ENCODE results near the gene CHST11. TPM values are rescaled to one million over a fixed set of nuclear protein-coding genes. Genes with fewer than 3 reads are reported as not detected.

Gene CHST11
- total and polyA plus RNA-seq, 2 donors from 2014 or later: 2.0 to 23.3 TPM

- Histone ChIP-seq H3K27ac (ENCODE audit: low read depth in 2 of 2, low read length in 2 of 2) (no peak overlapping the region), H3K9me3 (ENCODE audit: control insufficient read depth in 2 of 3, insufficient read depth in 1 of 3, low read length in 3 of 3) (no peaks in the 10 kb centered on the region), H3K36me3 (ENCODE audit: control insufficient read depth in 2 of 3, insufficient read depth in 3 of 3, low read length in 3 of 3) (no peaks in the 10 kb centered on the region), H3K9ac (ENCODE audit: low read length in 3 of 3) (no peak overlapping the region), H3K27me3 (ENCODE audit: control insufficient read depth, insufficient read depth, low read length) (no peaks in the 10 kb centered on the region), H3K4me1 (ENCODE audit: control insufficient read depth in 2 of 3, insufficient read depth in 2 of 3, low read depth in 1 of 3, low read length in 3 of 3) (no peaks in the 10 kb centered on the region), H3K4me3 (ENCODE audit: low read length in 3 of 3) (no peak overlapping the region)
- FAIRE-seq: no peak
- no peak for DNase-seq
- TF ChIP-seq CTCF (IDR thresholded peaks at IDR 0.05; ENCODE audit: borderline replicate concordance, extremely low read depth, insufficient read depth): no peak
- intact Hi-C loops (cut with DNase I): no loop called here
Observed at GRCh38 chr12:104793285-104793684, 336.5 kb downstream of the CHST11 start.

GRCh38 chr12:104793968-104794367, 337.2 kb downstream of the CHST11 start:
- no peaks in the 10 kb centered on the region for H3K36me3 ChIP-seq (ENCODE audit: control insufficient read depth in 2 of 3, insufficient read depth in 3 of 3, low read length in 3 of 3)
- no peak for FAIRE-seq
- no peaks in the 10 kb centered on the region for H3K9me3 ChIP-seq (ENCODE audit: control insufficient read depth in 2 of 3, insufficient read depth in 1 of 3, low read length in 3 of 3)
- intact Hi-C loops (cut with DNase I): no loop called here
- no peak for TF ChIP-seq CTCF (IDR thresholded peaks at IDR 0.05; ENCODE audit: borderline replicate concordance, extremely low read depth, insufficient read depth)
- H3K4me1 ChIP-seq (ENCODE audit: control insufficient read depth in 2 of 3, insufficient read depth in 2 of 3, low read depth in 1 of 3, low read length in 3 of 3): no peaks in the 10 kb centered on the region
- no peak overlapping the region for H3K9ac ChIP-seq (ENCODE audit: low read length in 3 of 3)
- H3K27ac ChIP-seq (ENCODE audit: low read depth in 2 of 2, low read length in 2 of 2): no peak overlapping the region
- DNase-seq: no peak
- no peak overlapping the region for H3K4me3 ChIP-seq (ENCODE audit: low read length in 3 of 3)
- H3K27me3 ChIP-seq (ENCODE audit: control insufficient read depth, insufficient read depth, low read length): no peaks in the 10 kb centered on the region

GRCh38 chr12:104796475-104796862, 339.7 kb downstream of the CHST11 start:
- no peak overlapping the region for H3K9ac ChIP-seq (ENCODE audit: low read length in 3 of 3)
- DNase-seq (no peak), FAIRE-seq (no peak)
- no peaks in the 10 kb centered on the region for H3K4me1 ChIP-seq (ENCODE audit: control insufficient read depth in 2 of 3, insufficient read depth in 2 of 3, low read depth in 1 of 3, low read length in 3 of 3)
- no peak for TF ChIP-seq CTCF (IDR thresholded peaks at IDR 0.05; ENCODE audit: borderline replicate concordance, extremely low read depth, insufficient read depth)
- no peak overlapping the region for H3K27ac ChIP-seq (ENCODE audit: low read depth in 2 of 2, low read length in 2 of 2)
- intact Hi-C loops (cut with DNase I): no loop called here
- no peaks in the 10 kb centered on the region for H3K36me3 ChIP-seq (ENCODE audit: control insufficient read depth in 2 of 3, insufficient read depth in 3 of 3, low read length in 3 of 3)
- no peaks in the 10 kb centered on the region for H3K27me3 ChIP-seq (ENCODE audit: control insufficient read depth, insufficient read depth, low read length)
- no peaks in the 10 kb centered on the region for H3K9me3 ChIP-seq (ENCODE audit: control insufficient read depth in 2 of 3, insufficient read depth in 1 of 3, low read length in 3 of 3)
- no peak overlapping the region for H3K4me3 ChIP-seq (ENCODE audit: low read length in 3 of 3)

GRCh38 chr12:104799458-104799857, 342.7 kb downstream of the CHST11 start:
- no peak overlapping the region for H3K27ac ChIP-seq (ENCODE audit: low read depth in 2 of 2, low read length in 2 of 2)
- DNase-seq: no peak
- intact Hi-C loops (cut with DNase I): no loop called here
- H3K36me3 ChIP-seq (ENCODE audit: control insufficient read depth in 2 of 3, insufficient read depth in 3 of 3, low read length in 3 of 3): no peaks in the 10 kb centered on the region
- H3K4me1 ChIP-seq (ENCODE audit: control insufficient read depth in 2 of 3, insufficient read depth in 2 of 3, low read depth in 1 of 3, low read length in 3 of 3): no peaks in the 10 kb centered on the region
- H3K4me3 ChIP-seq (ENCODE audit: low read length in 3 of 3): no peak overlapping the region
- no peaks in the 10 kb centered on the region for H3K9me3 ChIP-seq (ENCODE audit: control insufficient read depth in 2 of 3, insufficient read depth in 1 of 3, low read length in 3 of 3)
- no peak for FAIRE-seq
- TF ChIP-seq CTCF (IDR thresholded peaks at IDR 0.05; ENCODE audit: borderline replicate concordance, extremely low read depth, insufficient read depth): no peak
- H3K27me3 ChIP-seq (ENCODE audit: control insufficient read depth, insufficient read depth, low read length): no peaks in the 10 kb centered on the region
- no peak overlapping the region for H3K9ac ChIP-seq (ENCODE audit: low read length in 3 of 3)
